PC-3 (cell line): ENCODE results near the gene PSMG3. TPM values are rescaled to one million over a fixed set of nuclear protein-coding genes. Genes with fewer than 3 reads are reported as not detected.

Experiments
- ATAC-seq: fragments of 200-7000 bp; cut with Tn5 transposase; 2 replicates; pipeline ENCODE4 v1.9.1; 2020; ENCODE audit warnings: mild to moderate bottlenecking, moderate library complexity
- BruUV-seq: library from RNA; stranded (reverse); fragments of 400-500 nt; replicated peaks from 2 replicates; lab custom pipeline; 2021; lab: Mats Ljungman, UMichigan
- CTCF ChIA-PET: fragments of 300-600 bp; sonication (Branson Sonifier 250); formaldehyde crosslinking; loops from one replicate; lab custom pipeline; 2022; ENCODE audit warnings: antibody characterized with exemption; lab: Charles Lee
- POLR2A ChIA-PET: fragments of 300-600 bp; sonication (Branson Sonifier 250); formaldehyde crosslinking; loops from one replicate; lab custom pipeline; 2022; ENCODE audit warnings: antibody characterized with exemption; ENCODE audit not compliant: unreplicated experiment; lab: Charles Lee
- DNase-seq: peaks from one replicate; pipeline ENCODE4 v3.0.0-alpha.2; 2015
- H2AFZ ChIP-seq: fragments of 300-600 bp; sonication (generic); 2 replicates; pipeline ENCODE4 v1.6.0; 2016; ENCODE audit warnings: antibody characterized with exemption, low read length
- H3F3A ChIP-seq: fragments of 300-600 bp; sonication (generic); one replicate; pipeline ENCODE4 v1.6.0; 2017; ENCODE audit warnings: antibody characterized with exemption, low read length, control low read depth, mild to moderate bottlenecking; ENCODE audit not compliant: unreplicated experiment
- H3K27ac ChIP-seq: fragments of 300-600 bp; sonication (generic); 2 replicates; pipeline ENCODE4 v1.5.1; 2016; ENCODE audit warnings: mild to moderate bottlenecking, low read length
- H3K27me3 ChIP-seq: fragments of 300-600 bp; sonication (generic); 2 replicates; pipeline ENCODE4 v1.6.1; 2016; ENCODE audit warnings: low read length, mixed read lengths
- H3K36me3 ChIP-seq: fragments of 300-600 bp; sonication (generic); 2 replicates; pipeline ENCODE4 v1.6.1; 2016; ENCODE audit warnings: low read depth, mixed run types, low read length, mixed read lengths
- H3K4me1 ChIP-seq: fragments of 300-600 bp; sonication (generic); 2 replicates; pipeline ENCODE4 v1.5.1; 2016; ENCODE audit warnings: low read length; ENCODE audit not compliant: insufficient read depth
- H3K4me2 ChIP-seq: fragments of 300-600 bp; sonication (generic); 2 replicates; pipeline ENCODE4 v1.6.0; 2016; ENCODE audit warnings: low read length
- H3K4me3 ChIP-seq: fragments of 300-600 bp; sonication (generic); 2 replicates; pipeline ENCODE4 v1.5.1; 2016; ENCODE audit warnings: mild to moderate bottlenecking, low read length, mixed read lengths
- H3K79me2 ChIP-seq: fragments of 300-600 bp; sonication (generic); 2 replicates; pipeline ENCODE4 v1.6.1; 2017; ENCODE audit warnings: low read length, mixed read lengths
- H3K9ac ChIP-seq: fragments of 300-600 bp; sonication (generic); 2 replicates; pipeline ENCODE4 v1.6.0; 2016; ENCODE audit warnings: mild to moderate bottlenecking, low read length
- H3K9me2 ChIP-seq: fragments of 300-600 bp; sonication (generic); replicated peaks from 2 replicates; pipeline ENCODE4 v1.6.1; 2016; ENCODE audit warnings: mixed run types, low read length, mixed read lengths
- H3K9me3 ChIP-seq: fragments of 300-600 bp; sonication (generic); 2 replicates; pipeline ENCODE4 v1.6.1; 2016; ENCODE audit warnings: low read length, mixed read lengths
- H4K20me1 ChIP-seq: fragments of 300-600 bp; sonication (generic); 2 replicates; pipeline ENCODE4 v1.6.1; 2016; ENCODE audit warnings: low read length, mixed read lengths
- EZH2 ChIP-seq: fragments of 300-600 bp; sonication (generic); IDR thresholded peaks from one replicate; pipeline ENCODE4 v1.6.1; 2017; ENCODE audit warnings: antibody characterized with exemption, mild to moderate bottlenecking, low read length; ENCODE audit not compliant: unreplicated experiment
- EZH2phosphoT487 ChIP-seq: fragments of 300-600 bp; sonication (generic); IDR thresholded peaks from 2 replicates; pipeline ENCODE4 v1.6.1; 2018; ENCODE audit warnings: mild to moderate bottlenecking, antibody characterized with exemption, low read length, borderline replicate concordance
- intact Hi-C: fragments of 100-400 bp; cut with micrococcal nuclease; formaldehyde crosslinking; loops from 2 replicates; pipeline ENCODE4 v1.9.0; 2023
- total RNA-seq: library from RNA; depleted of rRNA; stranded (reverse); fragments of >200 nt; gene quantifications from 2 replicates; pipeline ENCODE4 v1.2.3, GENCODE V29; 2014
- TF ChIP-seq, protein P1 (sequence below): fragments of 300-600 bp; sonication (generic); conservative IDR thresholded peaks from 2 replicates; pipeline ENCODE4 v1.5.1; 2017; ENCODE audit warnings: antibody characterized with exemption, low read depth, mild to moderate bottlenecking, low read length

The PSMG3 gene
- total RNA-seq, 1 experiment from 2014 or later = 133 TPM

- no peak for DNase-seq
- Histone ChIP-seq H3K36me3 (peaks cover 12% of the 10 kb centered on the region), H3K79me2 (peaks cover 63% of the 10 kb centered on the region), H3K27me3 (no peaks in the 10 kb centered on the region), H3K4me1 (peaks cover 29% of the 10 kb centered on the region), H3K9me2 (no peaks in the 10 kb centered on the region), H4K20me1 (peaks cover 8% of the 10 kb centered on the region; the same call in 1 of the 2 replicates), H3K9ac (no peak overlapping the region), H3F3A (no peaks in the 10 kb centered on the region), H2AFZ (no peak overlapping the region), H3K4me3 (no peak overlapping the region), H3K27ac (0 out of 2 replicates have a peak overlapping the region, but pooled peaks have one; percentile 5), H3K4me2 (no peak overlapping the region), H3K9me3 (no peaks in the 10 kb centered on the region)
- TF ChIP-seq EZH2 = no peak
- TF ChIP-seq, protein P1, sequence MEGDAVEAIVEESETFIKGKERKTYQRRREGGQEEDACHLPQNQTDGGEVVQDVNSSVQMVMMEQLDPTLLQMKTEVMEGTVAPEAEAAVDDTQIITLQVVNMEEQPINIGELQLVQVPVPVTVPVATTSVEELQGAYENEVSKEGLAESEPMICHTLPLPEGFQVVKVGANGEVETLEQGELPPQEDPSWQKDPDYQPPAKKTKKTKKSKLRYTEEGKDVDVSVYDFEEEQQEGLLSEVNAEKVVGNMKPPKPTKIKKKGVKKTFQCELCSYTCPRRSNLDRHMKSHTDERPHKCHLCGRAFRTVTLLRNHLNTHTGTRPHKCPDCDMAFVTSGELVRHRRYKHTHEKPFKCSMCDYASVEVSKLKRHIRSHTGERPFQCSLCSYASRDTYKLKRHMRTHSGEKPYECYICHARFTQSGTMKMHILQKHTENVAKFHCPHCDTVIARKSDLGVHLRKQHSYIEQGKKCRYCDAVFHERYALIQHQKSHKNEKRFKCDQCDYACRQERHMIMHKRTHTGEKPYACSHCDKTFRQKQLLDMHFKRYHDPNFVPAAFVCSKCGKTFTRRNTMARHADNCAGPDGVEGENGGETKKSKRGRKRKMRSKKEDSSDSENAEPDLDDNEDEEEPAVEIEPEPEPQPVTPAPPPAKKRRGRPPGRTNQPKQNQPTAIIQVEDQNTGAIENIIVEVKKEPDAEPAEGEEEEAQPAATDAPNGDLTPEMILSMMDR = no peak
- POLR2A ChIA-PET = no interaction called here
- no TSS peak for BruUV-seq
- CTCF ChIA-PET = no interaction called here
- intact Hi-C loops = no loop called here
- ATAC-seq = no peak
Observed at GRCh38 chr7:1538544-1539180, 31.2 kb downstream of the PSMG3 start.

DNA sequence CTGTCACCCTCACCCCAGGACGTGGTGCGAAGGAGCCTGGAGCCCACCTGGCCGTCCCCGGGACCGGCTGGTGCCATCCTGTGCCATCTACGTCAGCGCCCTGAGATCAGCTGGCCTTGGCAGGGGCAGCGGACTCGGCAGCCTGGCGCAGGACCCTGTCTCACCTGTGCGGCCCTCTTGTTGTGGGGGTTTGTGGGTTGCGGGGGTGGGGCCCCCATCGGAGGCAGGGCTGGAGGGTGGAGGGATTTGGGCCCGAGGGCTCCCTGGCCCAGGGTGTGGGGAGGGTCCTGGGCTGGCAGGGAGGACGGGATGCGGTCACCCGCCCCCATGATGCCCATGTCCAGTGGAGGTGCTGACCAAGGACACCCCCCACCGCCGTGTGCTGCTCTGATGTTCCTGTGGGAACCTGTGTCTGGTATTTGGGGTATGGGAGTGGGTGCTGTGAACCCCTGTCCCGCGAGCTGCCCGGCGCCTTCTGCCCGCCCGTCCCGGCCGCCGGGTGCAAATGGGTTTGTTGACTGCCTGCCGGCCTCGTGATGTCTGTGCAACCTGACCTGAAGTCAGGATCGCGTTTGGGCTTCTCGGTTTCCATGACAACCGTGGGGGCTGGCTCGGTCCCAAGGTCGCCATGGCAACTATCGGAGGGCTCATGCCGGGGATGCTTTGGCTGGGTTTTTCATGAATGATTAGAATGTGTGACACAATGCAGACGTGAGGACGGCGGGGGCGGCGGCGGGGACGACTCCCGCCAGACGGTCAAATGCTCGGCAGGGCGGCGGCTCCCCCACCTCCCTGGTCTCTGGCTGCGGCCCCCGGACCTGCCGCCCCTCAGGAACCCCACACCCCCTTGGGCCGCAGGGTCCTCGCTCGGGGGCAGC is 32.1 kb downstream of the PSMG3 start:
- peak overlapping the region; percentile 96 for H3K27ac ChIP-seq
- DNase-seq = peak; percentile 20
- H3K27me3 ChIP-seq = no peaks in the 10 kb centered on the region
- TF ChIP-seq EZH2phosphoT487 (no peak), EZH2 (no peak)
- TF ChIP-seq, protein P1 = no peak
- peaks cover 36% of the 10 kb centered on the region for H3K4me1 ChIP-seq
- no peaks in the 10 kb centered on the region for H3F3A ChIP-seq
- intact Hi-C loops = loop anchor here (1.0 kb wide), 1 partner anchor 18 kb away; no protein-coding TSS in a partner anchor
- POLR2A ChIA-PET = interaction anchor here (1.1 kb wide), 1 partner anchor 18 kb away, joined by 12 read pairs; the partner anchor contains the start of gene TMEM184A
- ATAC-seq = no peak
- no peak overlapping the region for H2AFZ ChIP-seq
- BruUV-seq = TSS peak; percentile 38
- peak overlapping the region; percentile 91 for H3K4me2 ChIP-seq
- H3K9ac ChIP-seq = peak overlapping the region; percentile 96
- peak overlapping the region; percentile 68 for H3K4me3 ChIP-seq
- no peaks in the 10 kb centered on the region for H3K9me3 ChIP-seq
- CTCF ChIA-PET = interaction anchor here (1.2 kb wide), 1 partner anchor 18 kb away, joined by 6 read pairs; the partner anchor contains the start of gene TMEM184A
- H4K20me1 ChIP-seq = peaks cover 8% of the 10 kb centered on the region; the same call in 1 of the 2 replicates
- H3K36me3 ChIP-seq = peaks cover 12% of the 10 kb centered on the region
- H3K79me2 ChIP-seq = peaks cover 71% of the 10 kb centered on the region
- no peaks in the 10 kb centered on the region for H3K9me2 ChIP-seq
